LNCaP clone FGC (cell line): Measurements from ENCODE around the gene UNC50.

ENCODE experiments used
- DNase-seq: peaks from one replicate; pipeline ENCODE4 v3.0.0-alpha.2; 2011; ENCODE audit warnings: low read depth
- H3K4me3 ChIP-seq: 2 replicates; pipeline ENCODE4 v1.5.1; 2011; ENCODE audit warnings: mild to moderate bottlenecking, low read depth, low read length, control low read depth
- TF ChIP-seq, protein P1 (sequence below): IDR thresholded peaks from 2 replicates; pipeline ENCODE4 v1.5.1; 2012; ENCODE audit warnings: mild to moderate bottlenecking; ENCODE audit not compliant: control insufficient read depth, insufficient read depth; ENCODE audit errors: extremely low read depth

The UNC50 gene

DNA sequence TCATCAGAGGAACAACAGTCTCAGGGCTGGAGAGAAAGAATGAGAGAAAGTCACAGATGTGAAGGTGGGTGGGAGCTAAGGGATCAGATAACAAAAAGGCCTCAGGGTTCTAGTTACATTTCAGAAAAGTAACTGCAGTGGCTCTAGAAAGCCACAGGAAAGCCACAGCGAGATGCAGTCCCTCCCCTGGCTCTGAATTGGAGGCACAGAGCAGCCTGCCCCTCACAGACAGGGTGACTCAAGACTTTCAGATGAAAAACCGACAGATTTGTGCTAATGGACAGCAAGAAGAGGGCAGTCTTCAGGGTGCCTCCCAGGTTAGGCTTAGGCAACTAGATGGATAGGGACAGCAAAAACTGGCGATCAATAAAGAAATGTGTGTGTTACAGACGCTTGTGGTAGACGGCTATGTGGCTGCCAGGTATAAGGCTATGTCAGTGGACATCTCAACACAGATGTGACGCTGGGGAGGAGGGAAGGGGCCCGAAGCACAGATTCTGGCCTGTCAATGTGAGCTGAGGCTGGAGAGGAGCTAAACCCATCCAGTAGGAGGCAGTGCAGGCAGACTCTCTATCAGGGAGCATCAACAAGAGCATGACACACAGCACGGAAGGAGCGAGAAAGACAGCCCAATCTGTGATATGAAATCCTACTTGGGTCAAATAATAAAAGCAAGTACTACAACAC, 26.2 kb downstream of the UNC50 start:
- no peak for DNase-seq
- no peak overlapping the region for H3K4me3 ChIP-seq
- TF ChIP-seq, protein P1, sequence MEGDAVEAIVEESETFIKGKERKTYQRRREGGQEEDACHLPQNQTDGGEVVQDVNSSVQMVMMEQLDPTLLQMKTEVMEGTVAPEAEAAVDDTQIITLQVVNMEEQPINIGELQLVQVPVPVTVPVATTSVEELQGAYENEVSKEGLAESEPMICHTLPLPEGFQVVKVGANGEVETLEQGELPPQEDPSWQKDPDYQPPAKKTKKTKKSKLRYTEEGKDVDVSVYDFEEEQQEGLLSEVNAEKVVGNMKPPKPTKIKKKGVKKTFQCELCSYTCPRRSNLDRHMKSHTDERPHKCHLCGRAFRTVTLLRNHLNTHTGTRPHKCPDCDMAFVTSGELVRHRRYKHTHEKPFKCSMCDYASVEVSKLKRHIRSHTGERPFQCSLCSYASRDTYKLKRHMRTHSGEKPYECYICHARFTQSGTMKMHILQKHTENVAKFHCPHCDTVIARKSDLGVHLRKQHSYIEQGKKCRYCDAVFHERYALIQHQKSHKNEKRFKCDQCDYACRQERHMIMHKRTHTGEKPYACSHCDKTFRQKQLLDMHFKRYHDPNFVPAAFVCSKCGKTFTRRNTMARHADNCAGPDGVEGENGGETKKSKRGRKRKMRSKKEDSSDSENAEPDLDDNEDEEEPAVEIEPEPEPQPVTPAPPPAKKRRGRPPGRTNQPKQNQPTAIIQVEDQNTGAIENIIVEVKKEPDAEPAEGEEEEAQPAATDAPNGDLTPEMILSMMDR: peak; percentile 46

DNA sequence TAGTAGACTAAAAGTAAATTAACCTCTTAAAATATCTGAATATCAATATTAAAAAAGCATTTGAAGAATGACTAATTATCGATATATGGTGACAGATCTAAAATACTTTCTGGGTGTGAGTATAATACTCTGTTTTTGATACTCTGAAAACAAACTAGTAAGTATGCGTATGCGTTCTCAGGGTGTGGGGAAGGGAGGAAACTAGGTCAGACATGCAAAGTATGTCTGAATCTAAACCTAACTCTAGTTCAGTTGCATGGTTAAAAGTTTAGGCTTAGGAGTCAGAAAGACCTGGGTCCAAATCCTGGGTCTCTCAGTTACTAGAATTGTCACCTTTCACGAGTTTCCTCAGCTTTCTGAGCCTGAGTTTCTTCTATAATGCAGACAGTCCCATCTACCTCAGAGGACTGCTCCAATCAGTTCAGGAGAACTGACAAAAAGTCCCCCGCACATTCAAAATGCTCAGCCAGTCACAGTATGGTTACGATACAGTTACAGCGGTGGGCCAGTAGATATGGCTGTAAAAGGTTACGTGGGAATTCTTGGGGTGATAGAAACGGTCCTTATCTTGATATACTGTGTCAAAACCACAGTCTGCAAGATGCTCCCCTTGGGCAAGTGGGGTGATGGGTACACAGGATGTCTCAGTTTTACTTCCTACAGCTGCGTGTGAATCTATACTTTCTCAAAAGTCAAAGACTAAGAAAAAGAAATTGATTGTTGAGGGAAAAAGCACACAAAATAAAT, 29.2 kb downstream of the UNC50 start:
- TF ChIP-seq, protein P1: no peak
- no peak overlapping the region for H3K4me3 ChIP-seq
- no peak for DNase-seq

DNA sequence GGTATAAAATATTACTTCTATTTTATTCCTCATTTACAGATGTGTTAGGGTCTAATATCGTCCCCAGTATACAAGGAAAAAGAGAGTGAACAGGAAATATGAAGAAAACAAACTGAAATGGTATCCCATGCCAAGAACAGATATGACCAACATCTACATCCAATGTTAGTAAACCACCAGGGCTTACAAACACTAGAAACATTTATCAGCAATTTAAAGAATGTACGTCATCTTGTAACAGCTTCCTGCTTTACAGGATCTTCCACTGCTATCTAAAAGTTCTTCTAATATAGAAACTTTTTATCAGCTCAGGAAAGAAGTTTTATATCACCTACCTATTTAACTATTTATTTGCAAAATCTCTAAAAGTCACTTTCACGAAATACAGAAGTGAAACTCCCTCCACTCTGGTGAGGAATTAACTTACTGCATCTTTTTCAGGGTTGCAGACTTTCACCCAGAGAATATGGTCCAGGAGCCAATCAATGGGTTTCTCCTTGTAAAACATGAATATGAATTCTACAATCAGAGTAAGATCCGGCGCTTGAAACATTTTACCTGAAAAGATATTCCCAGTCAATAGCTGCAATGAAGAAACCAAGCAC, 35.2 kb downstream of the UNC50 start:
- no peak for DNase-seq
- TF ChIP-seq, protein P1: no peak
- H3K4me3 ChIP-seq: no peak overlapping the region

DNA sequence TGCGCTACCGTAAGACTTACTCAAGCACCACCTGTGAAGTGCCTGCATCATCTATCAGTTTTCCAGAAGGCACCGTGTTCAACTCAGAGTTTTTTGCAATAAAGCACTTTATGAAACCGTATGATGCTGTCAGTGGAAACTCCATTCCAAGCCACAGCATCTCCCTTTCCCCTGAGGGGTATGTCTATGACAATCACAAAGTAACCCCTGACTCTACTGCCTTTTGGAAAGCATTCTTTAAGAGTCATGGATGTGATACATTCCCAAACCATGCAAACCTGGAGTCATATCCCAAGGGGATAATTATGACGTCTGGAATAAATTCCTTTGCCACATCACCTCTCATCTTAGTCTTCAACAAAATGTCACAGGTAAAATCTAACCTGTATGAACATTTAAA, 39.2 kb downstream of the UNC50 start:
- DNase-seq: no peak
- TF ChIP-seq, protein P1: no peak
- no peak overlapping the region for H3K4me3 ChIP-seq

DNA sequence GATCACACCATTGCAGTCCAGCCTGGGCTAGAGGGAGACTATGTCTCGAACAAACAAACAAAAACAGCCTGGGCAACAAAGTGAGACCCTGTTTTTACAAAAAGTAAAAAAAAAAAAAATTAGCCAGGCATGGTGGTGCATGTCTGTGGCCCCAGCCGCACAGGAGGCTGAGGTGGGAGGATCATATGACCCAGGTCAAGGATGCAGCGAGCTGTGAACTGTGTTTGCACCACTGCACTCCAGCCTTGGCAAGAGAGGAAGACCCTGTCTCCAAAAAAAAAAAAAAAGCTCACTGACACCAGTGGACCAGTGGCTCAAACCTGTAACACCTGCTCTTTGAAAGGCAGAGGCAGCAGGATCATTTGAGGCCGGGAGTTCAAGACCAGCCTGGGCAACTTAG, 40.1 kb downstream of the UNC50 start:
- no peak for DNase-seq
- TF ChIP-seq, protein P1: no peak
- H3K4me3 ChIP-seq: no peak overlapping the region

DNA sequence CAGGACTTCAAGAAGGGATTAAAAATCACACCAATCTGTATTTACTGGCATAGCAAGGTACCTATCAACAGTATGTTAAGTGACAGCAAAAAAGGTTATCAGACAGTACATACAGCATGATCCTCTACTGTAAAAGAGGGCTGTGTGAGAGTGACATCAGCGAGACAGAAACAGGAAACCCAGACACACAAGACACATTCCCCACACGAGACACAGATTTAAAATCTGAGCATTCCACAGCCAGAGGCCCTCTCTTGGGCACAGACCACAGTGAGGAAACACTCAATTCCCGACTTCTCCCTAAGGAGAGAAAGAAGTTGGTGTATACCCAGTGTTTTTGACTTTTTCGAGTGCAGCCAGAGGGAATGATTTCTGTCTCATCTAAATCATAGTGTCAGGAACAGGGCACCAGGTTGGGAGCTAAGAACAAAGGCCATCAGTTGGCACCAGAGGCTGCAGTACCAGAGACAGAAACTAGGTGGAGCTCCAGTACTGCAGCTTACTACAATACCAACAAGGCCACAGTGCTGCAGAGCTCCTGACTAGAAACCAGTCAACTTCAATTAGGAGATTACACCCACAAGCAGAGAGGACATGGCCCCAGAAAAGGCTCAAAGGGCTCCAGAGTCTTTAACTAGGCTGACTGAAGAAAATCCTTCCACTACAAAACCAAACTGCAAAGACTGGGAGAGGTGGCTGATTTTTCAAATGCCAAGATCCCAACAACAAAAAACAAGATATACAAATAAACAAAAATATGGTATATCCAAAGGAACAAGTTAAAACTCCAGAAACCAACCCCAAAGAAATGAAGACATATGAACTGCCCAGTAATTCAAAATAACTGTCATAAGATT, 41.0 kb downstream of the UNC50 start:
- TF ChIP-seq, protein P1: peak; percentile 94
- H3K4me3 ChIP-seq: no peak overlapping the region
- peak; percentile 41 for DNase-seq
